Jurkat, Clone E6-1 (cell line): ENCODE measurements around the gene PANK2. TPM values are rescaled to one million over a fixed set of nuclear protein-coding genes. Genes with fewer than 3 reads are reported as not detected.
"Not testable (repeated sequence)": the region's sequence is repeated elsewhere in the genome, so short reads cannot be mapped to it uniquely, and the experiment has no call there.

Experiments used
- DNase-seq: peaks from one replicate; pipeline ENCODE4 v3.0.0-alpha.2; 2011; ENCODE audit warnings: low read depth, low spot score
- H3K4me3 ChIP-seq: 2 replicates; pipeline ENCODE4 v1.5.1; 2011; ENCODE audit warnings: mild to moderate bottlenecking, low read length, control low read depth, moderate library complexity
- polyA plus RNA-seq: library from polyadenylated mRNA; unstranded; fragments of >200 nt; gene quantifications from one replicate; pipeline ENCODE4 v1.2.1, GENCODE V29; 2012; ENCODE audit warnings: missing spikeins; ENCODE audit not compliant: insufficient read length, insufficient read depth

Gene PANK2
- 44.2 TPM for polyA plus RNA-seq

DNA sequence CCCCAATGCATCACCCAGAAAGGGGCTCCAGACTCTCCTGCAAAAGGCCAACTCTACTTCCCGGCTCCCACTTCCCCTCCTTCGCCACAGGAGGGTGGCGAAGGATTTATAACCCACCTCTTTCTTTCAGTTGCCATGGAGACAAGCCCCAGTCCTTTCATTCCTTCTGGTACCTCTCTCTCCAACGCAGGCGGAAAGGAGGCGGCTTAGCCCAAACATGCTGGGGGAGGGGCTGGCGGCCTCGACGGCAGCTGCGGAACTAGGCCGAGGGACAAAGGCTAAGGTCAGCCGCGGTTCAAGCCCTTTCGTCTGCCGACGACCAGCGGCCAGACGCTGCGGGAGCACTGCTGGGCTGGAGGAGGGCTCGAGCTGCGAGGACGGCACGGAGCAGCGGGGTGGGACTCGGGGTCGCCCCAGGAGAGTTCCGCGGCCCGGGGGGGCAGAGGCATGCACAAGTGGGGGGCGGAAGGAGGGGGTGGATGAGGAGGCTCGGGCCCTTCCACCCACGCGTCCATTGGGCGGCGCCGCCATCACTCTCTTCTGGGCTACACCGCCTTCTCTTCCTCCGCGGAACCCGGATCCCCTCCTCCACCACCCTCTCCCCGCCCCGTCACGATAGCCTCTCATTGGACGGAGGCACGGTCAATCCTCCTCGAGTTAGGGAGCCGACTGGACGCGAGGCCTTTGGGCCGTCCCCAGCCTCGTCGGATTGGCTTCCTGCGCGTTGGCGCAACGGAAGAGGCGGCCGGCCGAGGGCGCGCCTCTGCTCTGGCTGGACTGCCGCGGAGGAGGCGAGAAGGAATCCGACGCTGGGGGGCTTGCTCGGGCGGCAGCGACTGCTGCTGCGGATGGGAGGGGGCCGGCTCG, at the start of gene PANK2:
Gene PANK2 (plus strand): TSS at position 766 of the 867 bp plus-strand sequence.
- DNase-seq: peak; percentile 98
- peak within 1 kb of the TSS; percentile 98 for H3K4me3 ChIP-seq

DNA sequence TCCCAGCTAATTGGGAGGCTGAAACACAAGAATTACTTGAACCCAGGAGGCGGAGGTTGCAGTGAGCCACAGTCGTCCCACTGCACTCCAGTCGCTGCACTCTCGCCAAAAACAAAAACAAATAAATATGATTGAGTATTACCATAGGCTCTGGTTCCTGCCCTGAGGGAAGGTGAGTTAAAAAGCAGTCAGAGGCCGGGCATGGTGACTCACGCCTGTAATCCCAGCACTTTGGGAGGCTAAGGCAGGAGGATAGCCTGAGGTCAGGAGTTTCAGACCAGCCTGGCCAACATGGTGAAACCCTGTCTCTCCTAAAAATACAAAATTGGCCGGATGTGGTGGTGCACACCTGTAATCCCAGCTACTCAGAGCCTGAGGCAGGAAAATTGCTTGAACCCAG, 49.0 kb upstream of the PANK2 start:
- not testable (repeated sequence) for H3K4me3 ChIP-seq, DNase-seq

DNA sequence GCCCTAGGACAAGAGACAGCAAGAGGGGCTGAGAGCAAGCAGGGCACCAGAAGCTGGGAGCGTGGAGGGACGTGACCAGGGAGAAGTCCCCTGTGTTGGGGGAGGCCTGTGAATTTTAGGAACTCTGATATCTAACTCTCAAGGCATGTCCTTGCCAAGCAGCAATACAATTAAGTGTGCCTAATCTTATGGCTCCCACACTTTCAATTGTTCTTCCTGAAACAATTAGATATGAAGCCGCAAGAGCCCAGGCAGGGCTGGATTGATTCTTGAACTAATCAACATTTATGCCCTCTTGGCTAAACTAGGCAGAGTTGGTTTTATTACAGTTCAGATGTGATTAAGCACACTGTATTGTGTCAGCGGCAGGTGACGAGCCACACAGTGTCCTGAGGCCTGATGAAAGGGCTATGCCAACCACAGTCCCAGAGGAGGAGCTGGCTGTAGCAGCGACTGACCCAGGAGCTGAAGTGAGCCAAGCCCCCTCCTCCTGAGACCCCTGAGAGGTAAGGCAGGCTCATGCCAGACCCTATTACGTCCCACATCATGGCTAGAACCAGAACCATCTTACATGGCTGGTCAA, 46.7 kb upstream of the PANK2 start:
- DNase-seq: no peak
- no peak overlapping the region for H3K4me3 ChIP-seq

DNA sequence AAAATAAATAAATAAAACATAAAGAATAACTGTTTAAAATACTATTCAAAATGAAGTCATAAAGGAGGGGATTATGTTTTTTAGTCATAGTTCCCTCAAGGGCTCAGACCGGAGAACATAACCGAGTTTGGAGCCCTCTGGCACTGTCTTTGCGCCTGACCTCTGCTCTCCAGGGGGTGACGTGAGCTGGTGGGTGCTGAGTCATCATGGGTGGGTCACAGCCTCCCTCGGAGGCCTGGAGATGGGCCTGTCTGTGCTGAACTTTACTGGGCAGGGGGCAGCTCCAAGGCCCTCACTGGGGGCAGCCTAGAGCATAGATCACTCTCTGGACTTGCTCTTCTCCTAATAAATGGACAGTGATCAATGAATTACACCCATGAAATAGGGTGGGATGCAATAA, 45.7 kb upstream of the PANK2 start:
- no peak for DNase-seq
- H3K4me3 ChIP-seq: no peak overlapping the region

DNA sequence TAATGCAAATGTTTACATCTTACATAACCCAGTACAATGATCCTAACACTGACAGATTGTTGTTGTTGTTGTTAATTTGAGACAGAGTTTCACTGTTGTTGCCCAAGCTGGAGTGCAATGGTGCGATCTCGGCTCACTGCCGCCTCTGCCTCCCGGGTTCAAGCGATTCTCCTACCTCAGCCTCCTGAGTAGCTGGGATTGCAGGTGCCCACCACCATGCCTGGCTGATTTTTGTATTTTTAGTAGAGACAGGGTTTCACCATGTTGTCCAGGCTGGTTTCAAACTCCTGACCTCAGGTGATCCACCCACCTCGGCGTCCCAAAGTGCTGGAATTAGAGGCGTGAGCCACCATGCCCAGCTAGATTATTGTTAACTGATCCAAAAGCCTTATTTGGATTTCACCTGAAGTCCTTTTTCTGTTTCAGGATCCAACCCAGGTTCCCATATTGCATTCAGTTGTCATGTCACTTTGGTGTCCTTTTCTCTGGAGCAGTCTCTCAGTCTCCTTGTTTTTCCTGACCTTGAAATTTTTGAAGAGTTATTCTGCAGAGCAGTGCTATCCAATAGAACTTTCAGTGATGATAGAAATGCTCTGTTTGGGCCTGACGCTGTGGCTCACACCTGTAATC, 45.1 kb upstream of the PANK2 start:
- DNase-seq, H3K4me3 ChIP-seq: not testable (repeated sequence)

DNA sequence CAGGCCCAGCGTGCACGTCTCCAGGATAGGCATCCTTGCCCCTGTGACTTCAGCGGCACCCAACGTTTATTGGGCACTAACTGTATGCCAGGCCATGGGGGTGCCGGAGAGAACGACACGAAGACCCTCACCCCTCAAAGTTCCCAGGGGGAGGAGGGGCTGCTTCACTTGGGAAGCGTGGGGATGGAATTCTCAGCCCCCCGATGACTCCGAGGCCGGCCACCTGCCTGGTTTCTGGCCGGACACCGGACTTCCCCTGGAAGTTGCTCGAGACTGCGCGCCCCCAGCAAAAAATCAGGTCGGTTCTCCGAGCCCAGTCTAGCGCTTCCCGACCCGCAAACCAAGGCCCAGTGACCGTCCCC, 42.8 kb upstream of the PANK2 start:
- H3K4me3 ChIP-seq: peak overlapping the region; percentile 89
- DNase-seq: no peak

DNA sequence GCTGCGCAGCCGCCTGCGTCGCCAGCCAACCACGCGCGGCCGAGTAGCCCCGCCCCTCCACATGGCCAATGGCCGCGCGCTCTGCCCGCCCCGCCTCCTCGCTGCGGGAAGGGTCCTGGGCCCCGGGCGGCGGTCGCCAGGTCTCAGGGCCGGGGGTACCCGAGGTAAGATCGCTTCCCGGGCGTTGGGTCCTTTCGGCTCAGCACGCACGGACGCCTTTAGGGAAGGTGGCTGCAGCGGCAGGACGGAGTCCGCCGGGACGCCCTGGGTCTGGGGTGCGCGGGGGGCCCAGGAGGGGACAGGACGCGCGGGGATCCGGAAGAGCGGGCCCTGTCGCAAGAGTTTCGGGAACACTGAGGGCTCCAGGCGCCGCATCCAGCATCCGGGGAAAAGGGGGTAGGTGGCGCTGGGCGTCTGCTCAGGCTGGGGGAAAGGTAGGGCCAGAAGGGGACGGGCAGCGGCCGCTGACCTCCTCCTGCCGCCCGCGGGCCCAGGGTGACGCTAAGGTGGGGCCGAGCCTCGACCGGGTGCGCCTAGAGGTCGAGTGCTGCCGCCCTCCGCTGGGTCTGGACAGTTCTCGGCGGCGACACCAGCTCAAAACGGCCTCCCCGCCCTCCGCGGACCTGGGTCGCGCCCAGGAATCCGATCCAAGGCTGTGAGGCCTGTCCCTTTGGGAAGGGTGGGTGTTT, 42.3 kb upstream of the PANK2 start, which contains the start of gene MAVS:
Gene MAVS (plus strand): TSS at position 95 of the 689 bp plus-strand sequence. CDS start 7,791 bp downstream, outside the sequence.
- H3K4me3 ChIP-seq: peak within 1 kb of the TSS; percentile 89
- peak; percentile 64 for DNase-seq

DNA sequence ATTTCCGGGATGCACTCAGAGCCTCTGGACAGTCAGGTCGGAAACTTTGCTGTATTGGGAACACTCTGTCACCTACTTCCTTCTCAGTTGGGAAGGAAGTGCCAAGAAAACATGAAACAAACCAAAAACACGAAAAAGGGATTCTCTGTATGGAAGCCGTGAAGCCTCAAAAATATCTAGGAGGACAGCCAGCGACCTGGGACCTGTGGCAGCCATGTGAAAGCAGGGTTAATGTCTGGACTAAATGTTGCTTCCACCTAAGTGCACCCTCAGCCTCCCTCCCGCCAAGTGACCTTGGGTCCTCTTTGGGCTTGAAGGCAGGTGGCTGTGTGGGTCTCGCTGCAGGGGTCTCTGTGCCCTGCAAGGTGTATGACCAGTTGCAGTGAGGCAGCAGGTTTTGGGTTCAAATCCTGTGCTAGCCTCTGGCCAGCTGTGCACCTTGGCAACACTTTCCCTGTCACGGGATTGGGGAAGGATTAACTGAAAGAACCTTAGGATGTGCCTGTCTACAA, 41.7 kb upstream of the PANK2 start:
- H3K4me3 ChIP-seq: peak overlapping the region; percentile 89
- DNase-seq: no peak

DNA sequence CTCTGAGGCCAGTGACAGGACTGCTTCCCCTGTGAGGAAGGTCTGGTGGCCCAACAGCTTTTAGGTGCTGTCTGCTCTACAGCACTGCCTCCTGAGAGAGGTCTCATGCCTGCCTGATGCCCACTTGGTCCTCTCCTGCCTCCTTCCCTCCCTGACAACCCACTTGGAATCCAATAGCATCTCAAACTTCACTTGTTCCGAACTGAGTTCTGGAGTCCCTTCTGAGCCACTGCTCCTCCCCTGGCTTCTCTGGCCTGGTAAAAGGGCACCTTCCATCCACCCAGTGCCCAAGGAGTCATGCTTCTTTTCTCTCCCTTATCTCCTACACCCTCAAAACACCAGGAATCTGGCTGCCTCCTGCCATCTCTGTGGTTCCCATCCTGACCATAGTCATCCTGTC, 40.6 kb upstream of the PANK2 start:
- DNase-seq: no peak

DNA sequence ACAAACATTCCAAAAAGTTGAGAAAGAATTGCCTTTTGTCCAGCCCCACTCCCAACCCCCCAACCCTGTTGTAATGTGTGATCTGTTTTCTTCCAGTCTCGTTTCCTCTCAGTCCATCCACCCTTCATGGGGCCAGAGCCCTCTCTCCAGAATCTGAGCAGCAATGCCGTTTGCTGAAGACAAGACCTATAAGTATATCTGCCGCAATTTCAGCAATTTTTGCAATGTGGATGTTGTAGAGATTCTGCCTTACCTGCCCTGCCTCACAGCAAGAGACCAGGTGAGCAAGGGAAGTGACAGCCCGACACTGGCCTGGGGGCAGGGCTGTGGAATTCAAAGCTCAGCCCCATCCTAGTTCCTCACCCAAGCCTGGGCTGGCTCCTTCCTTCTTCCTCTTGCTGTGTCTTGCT, 34.7 kb upstream of the PANK2 start:
- no peak for DNase-seq
- no peak overlapping the region for H3K4me3 ChIP-seq

More for the DNA sequence above, 40.6 kb upstream of the PANK2 start:
- no peak overlapping the region for H3K4me3 ChIP-seq

DNA sequence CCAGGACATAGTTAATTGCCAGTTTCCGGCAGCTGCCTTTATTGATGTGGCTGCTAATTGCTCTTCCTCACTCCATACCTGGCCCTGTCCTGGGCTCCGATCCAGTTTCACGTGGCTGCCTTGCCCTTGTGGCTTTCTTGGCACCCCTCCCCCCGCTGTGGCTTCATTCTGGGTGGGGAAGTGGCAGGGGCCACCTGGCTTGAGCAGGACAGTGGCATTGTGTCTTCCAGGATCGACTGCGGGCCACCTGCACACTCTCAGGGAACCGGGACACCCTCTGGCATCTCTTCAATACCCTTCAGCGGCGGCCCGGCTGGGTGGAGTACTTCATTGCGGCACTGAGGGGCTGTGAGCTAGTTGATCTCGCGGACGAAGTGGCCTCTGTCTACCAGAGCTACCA, 31.8 kb upstream of the PANK2 start:
- H3K4me3 ChIP-seq: no peak overlapping the region
- no peak for DNase-seq

DNA sequence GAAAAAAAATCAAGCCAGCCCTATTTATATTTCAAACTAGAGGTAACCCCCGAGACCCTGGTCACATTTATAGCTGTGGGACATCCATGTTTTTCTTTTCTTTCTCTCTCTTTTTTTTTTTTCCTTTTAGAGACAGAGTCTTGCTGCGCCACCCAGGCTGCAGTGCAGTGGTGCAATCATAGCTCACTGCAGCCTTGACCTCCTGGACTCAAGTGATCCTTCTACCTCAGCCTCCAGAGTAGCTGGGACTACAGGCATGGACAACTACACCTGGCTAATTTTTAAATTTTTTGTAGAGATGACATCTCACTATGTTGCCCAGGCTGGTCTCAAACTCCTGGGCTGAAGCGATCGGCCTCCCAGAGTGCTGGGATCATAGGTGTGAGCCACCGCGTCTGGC, 30.5 kb upstream of the PANK2 start:
- no peak overlapping the region for H3K4me3 ChIP-seq

DNA sequence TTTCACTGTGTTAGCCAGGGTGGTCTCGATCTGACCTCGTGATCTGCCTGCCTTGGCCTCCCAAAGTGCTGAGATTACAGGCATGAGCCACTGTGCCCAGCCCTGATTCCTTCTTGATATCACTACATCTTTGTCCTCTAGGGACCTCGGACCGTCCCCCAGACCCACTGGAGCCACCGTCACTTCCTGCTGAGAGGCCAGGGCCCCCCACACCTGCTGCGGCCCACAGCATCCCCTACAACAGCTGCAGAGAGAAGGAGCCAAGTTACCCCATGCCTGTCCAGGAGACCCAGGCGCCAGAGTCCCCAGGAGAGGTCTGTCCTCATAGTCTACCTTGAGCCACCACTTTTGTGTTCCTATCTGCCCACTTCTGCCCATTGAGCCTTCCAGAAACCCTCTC, 28.0 kb upstream of the PANK2 start:
- H3K4me3 ChIP-seq: no peak overlapping the region
- DNase-seq: no peak

More for the DNA sequence above, 30.5 kb upstream of the PANK2 start:
- no peak for DNase-seq

DNA sequence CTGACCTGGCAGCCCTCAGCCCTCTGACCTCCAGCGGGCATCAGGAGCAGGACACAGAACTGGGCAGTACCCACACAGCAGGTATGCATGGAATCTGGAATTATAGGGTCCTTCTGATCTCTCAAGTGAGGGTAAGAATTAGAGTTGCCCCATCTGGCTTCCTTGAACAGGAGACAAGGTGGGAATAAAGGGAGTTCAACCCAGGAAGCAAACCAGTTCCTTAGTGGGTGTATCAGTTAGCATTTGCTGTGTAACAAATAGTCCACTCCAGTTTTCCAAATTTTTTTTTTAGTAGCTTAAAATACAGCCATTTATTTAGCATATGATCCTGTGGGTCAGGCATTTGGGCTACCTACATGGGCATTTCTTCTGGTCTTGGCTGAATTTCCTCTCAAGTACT, 26.9 kb upstream of the PANK2 start:
- DNase-seq: no peak
- H3K4me3 ChIP-seq: no peak overlapping the region

DNA sequence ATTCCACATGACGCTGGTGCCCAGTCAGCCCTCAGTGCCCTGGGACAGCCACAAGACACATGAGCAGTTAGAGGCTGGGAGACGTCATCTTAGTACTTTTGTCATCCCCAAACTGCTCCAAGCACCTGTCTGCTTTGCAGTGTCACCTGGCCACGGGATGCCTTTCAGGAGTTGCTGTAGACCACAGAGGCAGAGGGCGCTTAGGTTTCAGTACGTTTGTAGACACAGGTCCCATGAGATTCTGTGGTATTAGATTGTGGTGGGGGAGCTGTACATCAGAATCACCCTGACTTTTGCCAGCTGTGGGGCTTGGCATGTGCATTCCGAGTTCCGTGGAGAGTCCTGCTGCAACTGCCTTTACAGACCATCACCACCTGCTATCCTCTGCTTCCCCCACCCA, 25.9 kb upstream of the PANK2 start:
- no peak overlapping the region for H3K4me3 ChIP-seq
- DNase-seq: no peak

DNA sequence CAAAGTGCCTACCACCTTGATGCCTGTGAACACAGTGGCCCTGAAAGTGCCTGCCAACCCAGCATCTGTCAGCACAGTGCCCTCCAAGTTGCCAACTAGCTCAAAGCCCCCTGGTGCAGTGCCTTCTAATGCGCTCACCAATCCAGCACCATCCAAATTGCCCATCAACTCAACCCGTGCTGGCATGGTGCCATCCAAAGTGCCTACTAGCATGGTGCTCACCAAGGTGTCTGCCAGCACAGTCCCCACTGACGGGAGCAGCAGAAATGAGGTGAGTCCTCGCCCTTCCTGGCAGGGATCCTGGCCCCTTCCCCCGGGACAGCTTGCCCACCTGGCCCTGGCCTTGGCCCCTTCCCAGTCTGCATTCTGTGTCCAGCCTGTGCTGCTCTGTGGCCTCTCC, 24.7 kb upstream of the PANK2 start:
- no peak for DNase-seq
- no peak overlapping the region for H3K4me3 ChIP-seq

DNA sequence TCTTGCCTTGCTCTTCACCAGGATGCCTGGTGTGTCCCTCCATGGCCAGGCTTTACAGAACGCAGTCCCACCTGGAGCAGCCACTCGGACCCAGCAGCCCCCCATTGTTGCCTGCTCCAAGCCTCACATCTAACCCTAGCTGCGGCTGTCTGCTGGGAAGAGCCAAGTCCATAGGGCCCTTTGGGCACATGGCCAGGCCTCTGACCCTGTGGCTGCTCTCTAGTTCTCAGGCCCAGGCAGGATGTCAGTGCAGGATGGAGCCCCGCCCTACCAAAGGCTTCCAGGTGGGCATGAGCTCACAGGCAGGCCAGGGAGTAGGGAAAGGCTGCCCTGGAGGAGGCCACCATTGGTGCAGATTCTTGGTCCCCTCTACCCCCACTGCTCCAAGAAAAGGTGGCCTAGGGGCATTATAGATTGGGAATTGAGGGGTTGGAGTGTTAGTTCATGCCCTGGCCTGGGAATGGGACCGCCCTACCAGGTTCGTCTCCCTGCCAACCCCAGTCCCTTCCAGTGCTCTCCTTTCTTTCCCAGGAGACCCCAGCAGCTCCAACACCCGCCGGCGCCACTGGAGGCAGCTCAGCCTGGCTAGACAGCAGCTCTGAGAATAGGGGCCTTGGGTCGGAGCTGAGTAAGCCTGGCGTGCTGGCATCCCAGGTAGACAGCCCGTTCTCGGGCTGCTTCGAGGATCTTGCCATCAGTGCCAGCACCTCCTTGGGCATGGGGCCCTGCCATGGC, 23.9 kb upstream of the PANK2 start:
- no peak overlapping the region for H3K4me3 ChIP-seq
- DNase-seq: no peak

DNA sequence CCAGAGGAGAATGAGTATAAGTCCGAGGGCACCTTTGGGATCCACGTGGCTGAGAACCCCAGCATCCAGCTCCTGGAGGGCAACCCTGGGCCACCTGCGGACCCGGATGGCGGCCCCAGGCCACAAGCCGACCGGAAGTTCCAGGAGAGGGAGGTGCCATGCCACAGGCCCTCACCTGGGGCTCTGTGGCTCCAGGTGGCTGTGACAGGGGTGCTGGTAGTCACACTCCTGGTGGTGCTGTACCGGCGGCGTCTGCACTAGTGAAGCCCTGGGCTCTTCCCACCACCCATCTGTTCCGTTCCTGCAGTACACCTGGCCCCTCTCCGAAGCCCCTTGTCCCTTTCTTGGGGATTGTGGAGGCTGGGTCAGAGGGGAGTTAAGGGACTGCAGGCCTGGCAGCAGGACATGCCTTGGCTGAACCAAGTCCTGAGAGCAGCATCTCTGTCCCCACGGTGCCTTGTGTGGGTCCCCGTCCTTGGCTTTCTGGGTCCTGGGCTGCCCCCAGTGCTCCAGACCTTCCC, 23.2 kb upstream of the PANK2 start:
- DNase-seq: no peak
- H3K4me3 ChIP-seq: no peak overlapping the region

DNA sequence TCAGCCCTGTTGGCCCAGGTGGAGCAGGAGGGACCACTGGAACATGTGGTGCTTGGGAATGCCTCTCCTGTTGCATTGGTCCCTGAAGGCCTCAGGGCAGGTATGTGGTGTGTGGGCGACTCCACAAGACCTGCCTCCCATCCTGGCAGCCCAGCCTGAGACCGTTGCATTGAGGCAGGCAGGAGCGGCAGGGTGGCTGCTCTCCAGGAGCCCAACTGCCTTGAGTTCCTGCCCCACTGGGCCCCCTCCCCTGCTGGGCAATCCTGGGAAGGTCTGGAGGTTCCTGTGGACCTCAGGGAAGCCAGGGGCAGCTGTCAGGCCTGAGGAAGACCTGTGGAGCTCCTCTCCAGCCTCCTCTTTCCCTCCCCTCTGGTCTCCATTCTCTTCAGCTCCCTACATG, 22.7 kb upstream of the PANK2 start:
- H3K4me3 ChIP-seq: no peak overlapping the region
- no peak for DNase-seq
